Endodermal cell (in vitro differentiated cells): ENCODE data around the gene PRKACB. TPM values are rescaled to one million over a fixed set of nuclear protein-coding genes. Genes with fewer than 3 reads are reported as not detected.
A peak's percentile ranks its signal among the peaks of the same experiment; 100 is the strongest.

Experiments used
- DNase-seq: peaks from one replicate; pipeline ENCODE4 v3.0.0-alpha.2; 2017
- H3K27ac ChIP-seq: 2 replicates; pipeline ENCODE4 v1.5.1; 2013; ENCODE audit warnings: mild to moderate bottlenecking, low read depth, low read length, moderate library complexity
- H3K27me3 ChIP-seq: 2 replicates; pipeline ENCODE4 v1.6.1; 2013; ENCODE audit warnings: mild to moderate bottlenecking, low read length, moderate library complexity; ENCODE audit not compliant: insufficient read depth, control insufficient read depth, poor library complexity, severe bottlenecking
- H3K36me3 ChIP-seq: 2 replicates; pipeline ENCODE4 v1.7.0; 2013; ENCODE audit warnings: mild to moderate bottlenecking, low read length, moderate library complexity; ENCODE audit not compliant: control insufficient read depth, insufficient read depth
- H3K4me1 ChIP-seq: one replicate; pipeline ENCODE4 v1.7.0; 2013; ENCODE audit warnings: low read length; ENCODE audit not compliant: control insufficient read depth, insufficient read depth
- H3K4me3 ChIP-seq: 2 replicates; pipeline ENCODE4 v1.5.1; 2013; ENCODE audit warnings: mild to moderate bottlenecking, low read length, moderate library complexity
- H3K9ac ChIP-seq: 2 replicates; pipeline ENCODE4 v1.6.1; 2013; ENCODE audit warnings: mild to moderate bottlenecking, low read length, moderate library complexity; ENCODE audit not compliant: poor library complexity, severe bottlenecking; ENCODE audit errors: extremely low read depth
- H3K9me3 ChIP-seq: 2 replicates; pipeline ENCODE4 v1.6.1; 2013; ENCODE audit warnings: mild to moderate bottlenecking, low read length, moderate library complexity; ENCODE audit not compliant: control insufficient read depth
- H3K27ac Mint-ChIP-seq: 2 replicates; pipeline ENCODE4 v1.8.0; 2020; ENCODE audit warnings: mixed read lengths
- H3K27me3 Mint-ChIP-seq: 2 replicates; pipeline ENCODE4 v1.8.0; 2021; ENCODE audit warnings: mild to moderate bottlenecking, mixed read lengths; ENCODE audit not compliant: insufficient read depth
- H3K36me3 Mint-ChIP-seq: 2 replicates; pipeline ENCODE4 v1.8.0; 2020; ENCODE audit warnings: low read depth, mixed read lengths
- H3K4me1 Mint-ChIP-seq: 2 replicates; pipeline ENCODE4 v1.8.0; 2020; ENCODE audit warnings: mixed read lengths
- H3K4me3 Mint-ChIP-seq: 2 replicates; pipeline ENCODE4 v1.8.0; 2020; ENCODE audit warnings: mild to moderate bottlenecking, moderate library complexity, mixed read lengths
- H3K9me3 Mint-ChIP-seq: 2 replicates; pipeline ENCODE4 v1.8.0; 2020; ENCODE audit warnings: mild to moderate bottlenecking, mixed read lengths
- WGBS, 2 experiments: methylation state at CpG; one replicate each; pipeline versions ENCODE4 v1.1.5 to v1.1.7; 2013; ENCODE audit warnings: missing lambda C conversion rate in 2 of 2, mixed read lengths in 1 of 2; ENCODE audit not compliant: insufficient coverage in 1 of 2, insufficient read length in 1 of 2; 5-methylcytosine and 5-hydroxymethylcytosine counted together
- total RNA-seq, 2 donors: library from RNA; stranded (reverse); fragmentation: NEBNext Ultra II Directional in 1 of 2; extraction: Animal tissue kit (Norgen Biotek cat#: 25700) in 1 of 2; gene quantifications; 2 replicates in 1 of 2; 3 replicates in 1 of 2; pipeline ENCODE4 v1.2.1, GENCODE V29; 2021
- TF ChIP-seq, protein P1 (sequence below): fragments of 200-600 bp; sonication (generic); conservative IDR thresholded peaks from 2 replicates; pipeline ENCODE4 v1.5.0; 2021; ENCODE audit warnings: antibody characterized with exemption, mild to moderate bottlenecking

The PRKACB gene
- total RNA-seq, 2 donors from 2014 or later = 19.8 to 36.1 TPM

DNA sequence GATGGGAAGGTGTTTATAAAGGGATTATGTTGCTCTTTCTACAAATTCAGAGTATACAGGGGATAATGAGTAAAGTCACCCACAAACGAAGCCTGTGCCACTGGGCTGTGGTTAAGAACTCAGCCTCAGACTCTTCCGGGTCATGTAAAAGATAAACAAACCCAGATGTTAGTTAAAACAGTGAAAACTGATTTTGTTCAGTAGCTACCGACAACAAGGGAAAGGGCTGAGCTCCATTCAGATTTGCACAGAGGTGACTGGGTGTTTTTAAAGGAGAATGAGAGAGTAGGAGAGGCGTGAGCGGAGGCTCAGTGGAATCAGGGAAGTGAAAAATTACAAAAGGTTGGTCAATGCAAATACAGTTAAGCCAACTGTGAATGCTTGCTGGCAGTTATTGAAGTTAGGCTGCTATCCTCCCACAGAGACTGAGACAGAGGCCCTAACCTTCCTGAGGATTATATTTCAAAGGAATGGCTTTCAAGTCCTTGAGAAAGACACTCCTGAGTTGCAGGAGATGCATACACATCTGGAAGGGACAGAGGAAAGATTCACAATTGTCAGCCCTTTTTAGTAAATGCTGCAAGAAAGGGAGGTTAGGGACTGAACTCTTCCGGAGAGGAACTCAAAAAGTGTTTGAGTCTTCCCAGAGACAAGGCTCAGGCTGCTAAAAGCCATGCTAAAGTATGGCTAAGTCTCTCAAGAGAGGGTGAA lies 127.5 kb downstream of the PRKACB start:
- H3K4me1 ChIP-seq = no peaks in the 10 kb centered on the region
- peak overlapping the region; percentile 10 for H3K27ac Mint-ChIP-seq
- H3K36me3 ChIP-seq = no peaks in the 10 kb centered on the region
- no peak overlapping the region for H3K4me3 ChIP-seq
- H3K4me3 Mint-ChIP-seq = no peak overlapping the region
- H3K27me3 Mint-ChIP-seq = no peaks in the 10 kb centered on the region
- no peaks in the 10 kb centered on the region for H3K36me3 Mint-ChIP-seq
- no peak overlapping the region for H3K9ac ChIP-seq
- no peaks in the 10 kb centered on the region for H3K9me3 Mint-ChIP-seq
- peak overlapping the region; percentile 30 for H3K27ac ChIP-seq
- H3K9me3 ChIP-seq = no peaks in the 10 kb centered on the region
- H3K27me3 ChIP-seq = no peaks in the 10 kb centered on the region
- no peak for DNase-seq
- H3K4me1 Mint-ChIP-seq = peaks cover 17% of the 10 kb centered on the region
- TF ChIP-seq, protein P1, sequence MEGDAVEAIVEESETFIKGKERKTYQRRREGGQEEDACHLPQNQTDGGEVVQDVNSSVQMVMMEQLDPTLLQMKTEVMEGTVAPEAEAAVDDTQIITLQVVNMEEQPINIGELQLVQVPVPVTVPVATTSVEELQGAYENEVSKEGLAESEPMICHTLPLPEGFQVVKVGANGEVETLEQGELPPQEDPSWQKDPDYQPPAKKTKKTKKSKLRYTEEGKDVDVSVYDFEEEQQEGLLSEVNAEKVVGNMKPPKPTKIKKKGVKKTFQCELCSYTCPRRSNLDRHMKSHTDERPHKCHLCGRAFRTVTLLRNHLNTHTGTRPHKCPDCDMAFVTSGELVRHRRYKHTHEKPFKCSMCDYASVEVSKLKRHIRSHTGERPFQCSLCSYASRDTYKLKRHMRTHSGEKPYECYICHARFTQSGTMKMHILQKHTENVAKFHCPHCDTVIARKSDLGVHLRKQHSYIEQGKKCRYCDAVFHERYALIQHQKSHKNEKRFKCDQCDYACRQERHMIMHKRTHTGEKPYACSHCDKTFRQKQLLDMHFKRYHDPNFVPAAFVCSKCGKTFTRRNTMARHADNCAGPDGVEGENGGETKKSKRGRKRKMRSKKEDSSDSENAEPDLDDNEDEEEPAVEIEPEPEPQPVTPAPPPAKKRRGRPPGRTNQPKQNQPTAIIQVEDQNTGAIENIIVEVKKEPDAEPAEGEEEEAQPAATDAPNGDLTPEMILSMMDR = no peak
- WGBS, 2 experiments = 52 to 69% methylated on average over 4 to 6 of the region's 6 CpGs

DNA sequence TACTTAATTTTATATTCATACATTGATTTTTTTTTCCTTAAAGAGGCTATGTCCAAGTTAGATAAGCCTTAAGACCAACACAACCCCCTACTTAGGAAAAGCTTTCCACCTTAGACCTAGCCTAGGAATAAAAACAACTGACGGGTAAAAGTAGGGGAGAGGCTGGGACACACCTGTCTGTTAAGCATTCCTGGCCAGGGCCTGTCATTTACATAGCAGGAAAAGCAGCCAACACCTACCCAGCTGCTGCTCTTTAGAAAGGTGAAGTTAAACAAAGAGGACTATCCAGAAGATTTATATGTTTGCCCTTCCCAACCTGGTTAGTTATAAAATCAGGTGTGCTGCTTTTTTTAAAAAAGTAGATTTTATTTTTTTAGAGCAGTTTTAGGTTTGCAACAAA lies 128.3 kb downstream of the PRKACB start:
- Mint-ChIP-seq H3K36me3 (no peaks in the 10 kb centered on the region), H3K27me3 (no peaks in the 10 kb centered on the region), H3K27ac (no peak overlapping the region), H3K4me1 (peaks cover 17% of the 10 kb centered on the region), H3K9me3 (no peaks in the 10 kb centered on the region), H3K4me3 (no peak overlapping the region)
- Histone ChIP-seq H3K9me3 (no peaks in the 10 kb centered on the region), H3K27me3 (no peaks in the 10 kb centered on the region), H3K9ac (no peak overlapping the region), H3K4me3 (no peak overlapping the region), H3K4me1 (no peaks in the 10 kb centered on the region), H3K27ac (no peak overlapping the region), H3K36me3 (no peaks in the 10 kb centered on the region)
- DNase-seq = peak; percentile 67
- WGBS, 2 experiments = 82% methylated on average over 1 of the region's 1 CpG; no CpG with 5 or more reads in 1 of the 2 experiments
- TF ChIP-seq, protein P1 = no peak

DNA sequence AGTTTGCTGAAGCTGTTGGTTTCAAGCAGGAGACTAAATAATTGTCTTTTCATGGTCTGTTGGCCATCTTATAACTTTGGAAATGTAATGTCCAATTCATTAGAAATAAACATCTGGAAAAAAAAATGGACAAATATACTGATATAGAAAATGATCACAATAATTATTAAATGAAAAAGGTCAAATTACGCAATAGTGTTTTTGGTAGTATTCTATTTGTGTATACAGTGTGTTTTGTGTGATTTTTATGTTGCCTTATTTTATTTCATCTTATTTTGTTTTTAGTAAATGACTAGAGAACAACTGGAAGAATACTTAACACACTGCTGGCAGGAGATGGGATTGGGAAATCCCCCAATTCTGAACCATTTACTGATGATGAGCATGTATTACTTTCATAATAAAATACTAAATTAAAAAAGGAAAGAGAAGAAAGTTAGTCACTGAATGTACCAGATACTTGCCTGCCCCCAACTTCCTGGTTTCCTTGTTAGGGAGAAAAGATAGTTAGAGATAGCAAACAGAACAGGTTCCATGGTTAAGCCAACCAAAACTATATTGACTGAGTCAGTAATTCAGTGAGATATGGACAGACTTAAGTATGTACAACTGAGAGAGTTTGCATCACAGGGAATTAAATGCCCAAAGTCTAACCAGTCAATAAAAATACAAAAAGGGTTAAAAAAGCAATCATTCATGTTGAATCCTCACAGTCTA lies 133.4 kb downstream of the PRKACB start:
- TF ChIP-seq, protein P1 = no peak
- H3K4me1 Mint-ChIP-seq = peaks cover 1% of the 10 kb centered on the region
- no peak overlapping the region for H3K9ac ChIP-seq
- H3K36me3 Mint-ChIP-seq = no peaks in the 10 kb centered on the region
- no peaks in the 10 kb centered on the region for H3K36me3 ChIP-seq
- no peak overlapping the region for H3K27ac Mint-ChIP-seq
- peaks cover 3% of the 10 kb centered on the region for H3K27me3 Mint-ChIP-seq
- H3K4me1 ChIP-seq = no peaks in the 10 kb centered on the region
- no peak for DNase-seq
- H3K4me3 Mint-ChIP-seq = no peak overlapping the region
- 100% methylated on average over 1 of the region's 1 CpG; no CpG with 5 or more reads in 1 of the 2 experiments for WGBS, 2 experiments
- H3K9me3 Mint-ChIP-seq = no peaks in the 10 kb centered on the region
- no peaks in the 10 kb centered on the region for H3K9me3 ChIP-seq
- H3K27me3 ChIP-seq = no peaks in the 10 kb centered on the region
- no peak overlapping the region for H3K27ac ChIP-seq
- H3K4me3 ChIP-seq = no peak overlapping the region
